ENCODE data around the gene NRXN3.

- TF ChIP-seq EZH2 (IDR thresholded peaks at IDR 0.05; ENCODE audit: low read depth) (no peak), CTCF (conservative IDR thresholded peaks at IDR 0.05) (no peak)
Measured at GRCh38 chr14:79098324-79098723, 928.2 kb downstream of the NRXN3 start.

Measured in PC-9 (cell line).